Measurements from ENCODE around the gene SEMA6A. TPM values are rescaled to one million over a fixed set of nuclear protein-coding genes. Genes with fewer than 3 reads are reported as not detected.

SEMA6A gene
- total and polyA plus RNA-seq, 2 of the 13 experiments (the other 11 are each of a cell fraction or from before 2014, with no cell fraction given) = 5.1 to 6.5 TPM

- no peak for TF ChIP-seq POLR2AphosphoS2 (IDR thresholded peaks at IDR 0.05; ENCODE audit: low read depth, low read length)
These were observed 21.3 kb downstream of the SEMA6A start (continued) for GRCh38 chr5:116553366-116553765.

GRCh38 chr5:116550082-116550481 lies 24.5 kb downstream of the SEMA6A start:
- ATAC-seq (no peak), DNase-seq (ENCODE audit: low spot score) (no peak), FAIRE-seq (no peak)
- H3K27ac ChIP-seq (ENCODE audit: extremely low read length, insufficient read depth, low read length) = no peak overlapping the region
- H3K9me3 ChIP-seq (ENCODE audit: low read length) = peaks cover 17% of the 10 kb centered on the region
- no peak overlapping the region for H3K9ac ChIP-seq (ENCODE audit: insufficient read depth, low read depth, low read length)
- in situ Hi-C loops (cut with HindIII; ENCODE audit: extremely low pct_ligation_motif_present, low pct_unique_long_range_greater_than_20kb) (no loop called here), intact Hi-C loops (cut with micrococcal nuclease; ENCODE audit: unreplicated experiment) (no loop called here)
- H3K4me1 ChIP-seq (ENCODE audit: insufficient read depth, low read length) = peaks cover 17% of the 10 kb centered on the region
- BruUV-seq (replicated peaks) = no TSS peak
- TF ChIP-seq MAFF (IDR thresholded peaks at IDR 0.05; ENCODE audit: low read depth, low read length) (peak; percentile 90), ZNF331 (CRISPR knock-in tag; IDR thresholded peaks at IDR 0.05) (no peak), MAFK (conservative IDR thresholded peaks at IDR 0.05 in 1 of 2, IDR thresholded peaks at IDR 0.05 in 1 of 2; ENCODE audit: low read length in 2 of 2) (peak; percentile 86 to 92), ZBTB2 (CRISPR knock-in tag; IDR thresholded peaks at IDR 0.05; ENCODE audit: low read depth) (no peak), MLX (CRISPR knock-in tag; IDR thresholded peaks at IDR 0.05) (no peak), ZFYVE20 (CRISPR knock-in tag; IDR thresholded peaks at IDR 0.05; ENCODE audit: borderline replicate concordance, low read depth) (no peak), KAT7 (CRISPR knock-in tag; IDR thresholded peaks at IDR 0.05; ENCODE audit: borderline replicate concordance) (no peak), THAP11 (CRISPR knock-in tag; IDR thresholded peaks at IDR 0.05) (no peak)
- no peak overlapping the region for H3K4me3 ChIP-seq (replicated peaks in 1 of 3; ENCODE audit: insufficient read depth in 1 of 3, low read depth in 2 of 3, low read length in 3 of 3)
- H4K20me1 ChIP-seq (ENCODE audit: insufficient read depth, low read length) = no peaks in the 10 kb centered on the region; the same call in 1 of the 2 replicates
- H2AFZ ChIP-seq (ENCODE audit: low read length) = no peak overlapping the region
- ChIA-PET CTCF (ENCODE audit: low intra/inter-chr PET ratio, low total read pairs) (no interaction called here), POLR2A (no interaction called here)
- peaks cover 62% of the 10 kb centered on the region for H3K79me2 ChIP-seq (ENCODE audit: insufficient read depth, low read length)
- no peaks in the 10 kb centered on the region for H3K36me3 ChIP-seq (replicated peaks in 1 of 2; ENCODE audit: control insufficient read depth in 1 of 2, insufficient read depth in 2 of 2, low read length in 2 of 2)
- H3K27me3 ChIP-seq (ENCODE audit: control insufficient read depth in 1 of 2, insufficient read depth in 2 of 2, low read length in 2 of 2) = no peaks in the 10 kb centered on the region
- H3K4me2 ChIP-seq (ENCODE audit: low read depth, low read length) = no peak overlapping the region

Measured in HepG2 (cell line).